K562 (cell line): ENCODE data around the gene CAMK1D.

Source experiments
- CTCF ChIP-seq, 3 experiments: IDR thresholded peaks in 2 of 3; conservative IDR thresholded peaks in 1 of 3; 2 replicates each; pipeline ENCODE4 v1.5.1; 2011 to 2012; ENCODE audit warnings: low read length in 3 of 3, mild to moderate bottlenecking in 3 of 3, control low read depth in 2 of 3, improper control_type of control experiment in 1 of 3, inconsistent platforms in 1 of 3, low read depth in 1 of 3, mixed read lengths in 1 of 3, moderate library complexity in 1 of 3; ENCODE audit not compliant: insufficient read depth in 2 of 3
- EP400 ChIP-seq: fragments of 450-650 bp; IDR thresholded peaks from 2 replicates; pipeline ENCODE4 v1.6.1; 2017; ENCODE audit warnings: antibody characterized with exemption, mild to moderate bottlenecking, moderate library complexity
- MAFG ChIP-seq: fragments of 450-650 bp; conservative IDR thresholded peaks from 2 replicates; pipeline ENCODE4 v1.6.1; 2016; ENCODE audit warnings: missing genetic modification characterization, missing compliant biosample characterization
- RBM14 ChIP-seq: fragments of 200-400 bp; formaldehyde crosslinking; IDR thresholded peaks from 2 replicates; pipeline ENCODE4 v1.6.1; 2018; ENCODE audit warnings: low read depth, mild to moderate bottlenecking, low read length, moderate library complexity, borderline replicate concordance; ENCODE audit not compliant: insufficient read depth
- ZNF561 ChIP-seq: fragments of 450-650 bp; formaldehyde crosslinking; conservative IDR thresholded peaks from 2 replicates; pipeline ENCODE4 v1.4.0; 2020; ENCODE audit warnings: mild to moderate bottlenecking, moderate library complexity

- TF ChIP-seq ZNF561 (CRISPR knock-in tag): no peak
- no peak for TF ChIP-seq EP400
- no peak for TF ChIP-seq CTCF (IDR thresholded peaks at IDR 0.05 in 2 of 3, conservative IDR thresholded peaks at IDR 0.05 in 1 of 3; ENCODE audit: insufficient read depth in 2 of 3, low read depth in 1 of 3, low read length in 3 of 3)
- no peak for TF ChIP-seq RBM14
- TF ChIP-seq MAFG (tag): no peak
Measured at GRCh38 chr10:12633776-12634620, 284.7 kb downstream of the CAMK1D start.
